Loucy (cell line): ENCODE measurements around the gene ASIC2.

ENCODE experiments used
- H2AFZ ChIP-seq: fragments of 200-600 bp; sonication (generic); 2 replicates; pipeline ENCODE4 v1.6.0; 2016; ENCODE audit warnings: antibody characterized with exemption, mild to moderate bottlenecking, low read length, moderate library complexity
- H3F3A ChIP-seq: fragments of 200-600 bp; 2 replicates; pipeline ENCODE4 v1.6.0; 2016; ENCODE audit warnings: antibody characterized with exemption, low read depth, mild to moderate bottlenecking
- H3K27me3 ChIP-seq: fragments of 200-600 bp; sonication (generic); 2 replicates; pipeline ENCODE4 v1.6.1; 2014; ENCODE audit warnings: low read length, mild to moderate bottlenecking; ENCODE audit not compliant: insufficient read depth, poor library complexity, severe bottlenecking
- H3K36me3 ChIP-seq: fragments of 200-600 bp; sonication (generic); 2 replicates; pipeline ENCODE4 v1.6.1; 2016; ENCODE audit warnings: low read length; ENCODE audit not compliant: insufficient read depth
- H3K4me1 ChIP-seq: fragments of 200-600 bp; sonication (generic); 2 replicates; pipeline ENCODE4 v1.5.1; 2014; ENCODE audit warnings: low read length, mild to moderate bottlenecking; ENCODE audit not compliant: insufficient read depth, poor library complexity, severe bottlenecking
- H3K4me2 ChIP-seq: fragments of 200-600 bp; sonication (generic); 2 replicates; pipeline ENCODE4 v1.6.0; 2014; ENCODE audit warnings: antibody characterized with exemption, low read length, low read depth, mild to moderate bottlenecking; ENCODE audit not compliant: poor library complexity, severe bottlenecking
- H3K4me3 ChIP-seq: fragments of 200-600 bp; sonication (generic); 2 replicates; pipeline ENCODE4 v1.5.1; 2014; ENCODE audit warnings: low read length, mild to moderate bottlenecking, mixed read lengths; ENCODE audit not compliant: poor library complexity, severe bottlenecking
- H3K79me2 ChIP-seq: fragments of 200-600 bp; sonication (generic); 2 replicates; pipeline ENCODE4 v1.6.1; 2014; ENCODE audit warnings: low read length; ENCODE audit not compliant: insufficient read depth
- H3K9ac ChIP-seq: fragments of 200-600 bp; sonication (generic); 2 replicates; pipeline ENCODE4 v1.6.0; 2014; ENCODE audit warnings: mild to moderate bottlenecking, low read depth, low read length, moderate library complexity; ENCODE audit not compliant: poor library complexity, severe bottlenecking
- H3K9me2 ChIP-seq: fragments of 200-600 bp; sonication (generic); replicated peaks from 2 replicates; pipeline ENCODE4 v1.6.1; 2016; ENCODE audit warnings: low read depth, low read length, mixed read lengths
- H3K9me3 ChIP-seq: fragments of 200-600 bp; sonication (generic); 2 replicates; pipeline ENCODE4 v1.6.1; 2014; ENCODE audit warnings: mild to moderate bottlenecking, antibody characterized with exemption, low read length, low read depth; ENCODE audit not compliant: insufficient read depth
- H4K20me1 ChIP-seq: fragments of 200-600 bp; sonication (generic); 2 replicates; pipeline ENCODE4 v1.6.0; 2014; ENCODE audit warnings: antibody characterized with exemption, low read length, mild to moderate bottlenecking; ENCODE audit not compliant: insufficient read depth, poor library complexity, severe bottlenecking
- EZH2phosphoT487 ChIP-seq: fragments of 200-600 bp; IDR thresholded peaks from 2 replicates; pipeline ENCODE4 v1.6.1; 2018; ENCODE audit warnings: antibody characterized with exemption, mild to moderate bottlenecking, moderate library complexity, borderline replicate concordance
- TF ChIP-seq, protein P1 (sequence below): fragments of 200-600 bp; sonication (generic); conservative IDR thresholded peaks from 2 replicates; pipeline ENCODE4 v1.5.1; 2014; ENCODE audit warnings: mild to moderate bottlenecking, antibody characterized with exemption, low read length

Gene ASIC2

GRCh38 chr17:33138627-33139026 is 154.5 kb downstream of the ASIC2 start:
- Histone ChIP-seq H3K9me2 (no peaks in the 10 kb centered on the region), H3K4me3 (no peak overlapping the region), H3K79me2 (no peaks in the 10 kb centered on the region)

GRCh38 chr17:33137426-33137825 is 155.7 kb downstream of the ASIC2 start:
- no peaks in the 10 kb centered on the region for H3K79me2 ChIP-seq
- H3K9me2 ChIP-seq = no peaks in the 10 kb centered on the region
- H3K36me3 ChIP-seq = no peaks in the 10 kb centered on the region
- TF ChIP-seq, protein P1, sequence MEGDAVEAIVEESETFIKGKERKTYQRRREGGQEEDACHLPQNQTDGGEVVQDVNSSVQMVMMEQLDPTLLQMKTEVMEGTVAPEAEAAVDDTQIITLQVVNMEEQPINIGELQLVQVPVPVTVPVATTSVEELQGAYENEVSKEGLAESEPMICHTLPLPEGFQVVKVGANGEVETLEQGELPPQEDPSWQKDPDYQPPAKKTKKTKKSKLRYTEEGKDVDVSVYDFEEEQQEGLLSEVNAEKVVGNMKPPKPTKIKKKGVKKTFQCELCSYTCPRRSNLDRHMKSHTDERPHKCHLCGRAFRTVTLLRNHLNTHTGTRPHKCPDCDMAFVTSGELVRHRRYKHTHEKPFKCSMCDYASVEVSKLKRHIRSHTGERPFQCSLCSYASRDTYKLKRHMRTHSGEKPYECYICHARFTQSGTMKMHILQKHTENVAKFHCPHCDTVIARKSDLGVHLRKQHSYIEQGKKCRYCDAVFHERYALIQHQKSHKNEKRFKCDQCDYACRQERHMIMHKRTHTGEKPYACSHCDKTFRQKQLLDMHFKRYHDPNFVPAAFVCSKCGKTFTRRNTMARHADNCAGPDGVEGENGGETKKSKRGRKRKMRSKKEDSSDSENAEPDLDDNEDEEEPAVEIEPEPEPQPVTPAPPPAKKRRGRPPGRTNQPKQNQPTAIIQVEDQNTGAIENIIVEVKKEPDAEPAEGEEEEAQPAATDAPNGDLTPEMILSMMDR = no peak
- TF ChIP-seq EZH2phosphoT487 = no peak
- H2AFZ ChIP-seq = no peak overlapping the region
- no peaks in the 10 kb centered on the region for H4K20me1 ChIP-seq
- no peak overlapping the region for H3K4me2 ChIP-seq
- H3F3A ChIP-seq = no peaks in the 10 kb centered on the region
- no peaks in the 10 kb centered on the region; the same call in 1 of the 2 replicates for H3K9me3 ChIP-seq
- H3K4me1 ChIP-seq = no peaks in the 10 kb centered on the region
- H3K27me3 ChIP-seq = no peaks in the 10 kb centered on the region
- H3K9ac ChIP-seq = no peak overlapping the region
- H3K4me3 ChIP-seq = no peak overlapping the region

More at GRCh38 chr17:33138627-33139026, 154.5 kb downstream of the ASIC2 start:
- Histone ChIP-seq H3F3A (no peaks in the 10 kb centered on the region), H4K20me1 (no peaks in the 10 kb centered on the region), H3K9me3 (peaks cover under 1% of the 10 kb centered on the region; the same call in 1 of the 2 replicates), H3K4me2 (no peak overlapping the region), H3K4me1 (no peaks in the 10 kb centered on the region), H3K36me3 (no peaks in the 10 kb centered on the region), H3K9ac (no peak overlapping the region), H2AFZ (no peak overlapping the region), H3K27me3 (no peaks in the 10 kb centered on the region)
- TF ChIP-seq EZH2phosphoT487 = no peak

GRCh38 chr17:33135691-33136090 is 157.4 kb downstream of the ASIC2 start:
- no peaks in the 10 kb centered on the region for H3K9me2 ChIP-seq
- no peaks in the 10 kb centered on the region for H3K36me3 ChIP-seq
- H3K27me3 ChIP-seq = no peaks in the 10 kb centered on the region
- no peaks in the 10 kb centered on the region for H3K79me2 ChIP-seq
- H3K4me2 ChIP-seq = no peak overlapping the region
- H3K4me3 ChIP-seq = no peak overlapping the region
- H3K9ac ChIP-seq = no peak overlapping the region
- H3F3A ChIP-seq = no peaks in the 10 kb centered on the region
- no peaks in the 10 kb centered on the region for H3K4me1 ChIP-seq
- TF ChIP-seq, protein P1 = no peak
- TF ChIP-seq EZH2phosphoT487 = no peak
- no peaks in the 10 kb centered on the region for H4K20me1 ChIP-seq
- no peak overlapping the region for H2AFZ ChIP-seq
- H3K9me3 ChIP-seq = no peaks in the 10 kb centered on the region

- Histone ChIP-seq H3F3A (no peaks in the 10 kb centered on the region), H3K9ac (no peak overlapping the region), H3K4me1 (no peaks in the 10 kb centered on the region), H4K20me1 (no peaks in the 10 kb centered on the region), H3K4me2 (no peak overlapping the region), H3K36me3 (no peaks in the 10 kb centered on the region), H3K9me2 (no peaks in the 10 kb centered on the region), H2AFZ (no peak overlapping the region), H3K27me3 (no peaks in the 10 kb centered on the region), H3K4me3 (no peak overlapping the region), H3K79me2 (no peaks in the 10 kb centered on the region), H3K9me3 (no peaks in the 10 kb centered on the region)
- TF ChIP-seq, protein P1 = no peak
- no peak for TF ChIP-seq EZH2phosphoT487
Measured at GRCh38 chr17:33131620-33132019, 161.5 kb downstream of the ASIC2 start.
